ENCODE results near the gene GRIK1.

The GRIK1 gene

GRCh38 chr21:29712818-29713217, 227.0 kb downstream of the GRIK1 start:
- no peak for DNase-seq

GRCh38 chr21:29711236-29711635, 228.6 kb downstream of the GRIK1 start:
- no peak for DNase-seq

DNA sequence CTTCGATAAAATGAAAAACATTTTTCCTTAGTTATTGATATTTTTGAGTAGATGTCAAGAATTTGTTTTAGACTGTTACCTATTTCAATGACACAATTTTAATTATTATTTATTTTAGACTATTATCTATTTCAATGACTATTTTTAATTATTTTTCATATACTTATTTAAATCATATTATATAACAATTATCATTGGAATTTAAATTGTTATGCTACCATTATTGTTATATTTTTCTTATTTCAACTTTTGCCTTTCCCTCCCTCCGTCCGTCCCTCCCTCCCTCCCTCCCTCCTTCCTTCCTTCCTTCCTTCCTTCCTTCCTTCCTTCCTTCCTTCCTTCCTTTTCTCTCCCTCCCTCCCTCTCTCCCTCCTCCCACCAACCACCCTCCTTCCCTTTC, 229.3 kb downstream of the GRIK1 start:
- DNase-seq = no peak

DNA sequence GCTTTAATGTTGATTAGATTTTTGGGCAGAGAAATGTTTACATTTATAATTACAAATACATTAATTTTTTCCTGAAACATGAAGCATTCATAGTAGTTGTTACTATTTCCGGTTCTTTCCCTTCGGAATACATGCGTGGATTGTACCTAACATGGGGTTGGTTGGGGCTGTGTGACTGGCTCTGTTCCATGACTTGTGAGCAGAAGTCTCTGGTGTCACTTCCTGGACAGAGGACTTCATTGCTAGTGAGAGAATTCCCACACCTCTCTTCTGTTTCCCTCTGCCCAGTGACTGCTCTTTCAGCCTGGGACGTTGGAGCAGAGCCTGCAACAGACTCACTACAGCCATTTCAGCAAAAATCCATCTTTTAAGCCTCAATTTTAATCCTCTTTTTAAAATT, 231.4 kb downstream of the GRIK1 start:
- no peak for DNase-seq

GRCh38 chr21:29704719-29705118, 235.1 kb downstream of the GRIK1 start:
- no peak for DNase-seq

- no peak for DNase-seq
Measured at GRCh38 chr21:29701676-29702075, 238.1 kb downstream of the GRIK1 start.

DNA sequence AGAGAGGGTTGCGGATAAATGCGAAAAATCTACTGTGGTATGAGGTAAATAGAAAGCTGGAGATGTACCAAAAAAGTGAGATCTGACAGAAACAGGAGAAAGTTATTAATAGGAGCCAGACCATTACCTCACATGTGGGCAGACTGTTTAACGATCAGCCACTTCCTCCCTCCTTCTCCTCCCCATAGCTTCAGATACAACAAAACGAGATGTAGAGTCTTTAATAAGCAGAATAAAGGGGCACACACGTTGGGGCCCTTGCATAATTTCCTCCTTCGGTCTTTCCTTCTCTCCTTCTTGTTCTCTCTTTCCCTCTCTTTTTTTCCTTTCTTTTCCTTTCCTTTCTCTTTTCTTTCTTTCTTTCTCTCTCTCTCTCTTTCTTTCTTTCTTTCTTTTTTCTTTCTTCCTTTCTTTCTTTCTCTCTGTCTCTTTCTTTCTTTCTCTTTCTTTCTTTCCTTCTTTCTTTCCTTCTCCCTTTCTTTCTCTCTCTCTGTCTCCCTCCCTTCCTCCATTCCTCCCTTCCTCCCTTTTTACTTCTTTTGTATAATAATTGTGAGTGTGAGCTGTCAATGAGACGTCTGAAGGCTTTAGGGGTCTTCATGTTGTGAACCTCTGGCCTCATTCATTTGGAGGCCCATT, 242.1 kb downstream of the GRIK1 start:
- DNase-seq = no peak

DNA sequence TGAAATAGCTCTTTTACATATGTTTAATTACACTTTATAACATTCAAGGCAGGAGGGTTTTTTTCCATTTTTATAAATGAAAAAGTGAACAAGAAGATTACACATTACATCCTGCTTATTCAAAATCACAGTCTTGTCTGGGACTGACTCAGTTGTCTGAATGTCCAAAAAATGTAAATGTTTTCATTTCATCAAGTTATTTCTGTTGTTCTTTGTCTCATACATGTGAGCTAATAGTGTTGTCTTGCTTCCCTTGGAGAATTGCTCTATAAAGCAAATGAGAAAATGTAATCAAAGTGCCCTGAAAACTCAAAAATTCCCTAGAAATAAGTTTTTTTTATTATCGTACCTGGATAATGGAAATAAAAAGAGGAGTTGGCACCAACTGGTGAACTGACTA, 242.9 kb downstream of the GRIK1 start:
- DNase-seq = no peak

DNA sequence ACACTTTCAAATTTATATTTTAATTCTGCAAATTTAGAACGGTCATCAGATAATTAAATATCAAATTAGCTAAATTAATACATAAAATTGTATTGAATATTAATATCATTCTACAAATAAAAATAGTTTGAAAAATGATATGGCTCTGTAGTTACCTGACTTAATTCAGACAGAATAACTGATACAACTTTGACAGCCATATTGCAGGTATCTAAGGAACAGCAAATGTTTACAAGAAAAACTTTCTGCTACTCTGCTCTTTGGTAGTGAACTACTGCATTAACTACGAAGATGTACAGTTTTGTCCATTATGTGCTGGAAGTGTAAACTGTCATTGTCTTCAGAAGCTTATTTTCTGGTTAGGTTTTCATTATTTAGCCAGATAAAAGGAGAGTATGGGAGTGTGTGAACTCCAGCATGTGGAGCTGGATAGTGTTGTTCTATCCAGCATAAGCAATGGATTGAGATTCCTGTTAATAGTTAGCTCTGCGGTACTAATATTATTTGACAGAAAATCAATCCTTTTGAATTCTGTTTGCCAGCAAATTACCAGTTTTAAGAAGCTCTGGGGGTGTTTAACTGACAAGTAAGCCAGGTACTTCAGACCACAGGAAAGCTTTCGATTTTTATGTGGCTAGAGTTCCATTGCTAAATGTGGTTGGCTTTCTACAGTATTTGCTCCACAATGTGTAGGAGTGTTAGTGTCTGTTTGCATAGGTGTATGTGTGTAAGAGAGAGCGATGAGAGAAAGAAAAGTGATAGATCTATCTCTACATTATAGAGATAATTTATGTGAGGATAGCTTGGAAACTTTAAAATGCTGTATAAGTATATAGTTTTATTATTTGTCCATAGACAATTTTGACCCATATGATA, 247.9 kb downstream of the GRIK1 start:
- DNase-seq = no peak

- DNase-seq = no peak
Measured at GRCh38 chr21:29689753-29690152, 250.0 kb downstream of the GRIK1 start.

GRCh38 chr21:29684106-29684505, 255.7 kb downstream of the GRIK1 start:
- no peak for DNase-seq

DNA sequence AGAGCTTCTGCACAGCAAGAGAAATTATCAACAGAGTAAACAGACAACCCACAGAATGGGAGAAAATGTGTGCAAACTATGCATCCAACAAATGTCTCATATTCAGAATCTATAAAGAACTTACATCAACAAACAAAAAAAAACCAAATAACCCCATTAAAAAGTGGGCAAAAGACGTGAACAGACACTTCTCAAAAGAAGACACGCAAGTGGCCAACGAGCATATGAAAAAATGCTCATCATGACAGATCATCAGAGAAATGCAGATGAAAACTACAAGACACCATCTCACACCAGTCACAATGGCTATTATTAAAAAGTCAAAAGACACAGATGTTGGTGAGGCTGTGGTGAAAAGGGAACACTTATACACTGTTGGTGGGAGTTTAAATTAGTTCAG, 257.0 kb downstream of the GRIK1 start:
- DNase-seq = no peak

DNA sequence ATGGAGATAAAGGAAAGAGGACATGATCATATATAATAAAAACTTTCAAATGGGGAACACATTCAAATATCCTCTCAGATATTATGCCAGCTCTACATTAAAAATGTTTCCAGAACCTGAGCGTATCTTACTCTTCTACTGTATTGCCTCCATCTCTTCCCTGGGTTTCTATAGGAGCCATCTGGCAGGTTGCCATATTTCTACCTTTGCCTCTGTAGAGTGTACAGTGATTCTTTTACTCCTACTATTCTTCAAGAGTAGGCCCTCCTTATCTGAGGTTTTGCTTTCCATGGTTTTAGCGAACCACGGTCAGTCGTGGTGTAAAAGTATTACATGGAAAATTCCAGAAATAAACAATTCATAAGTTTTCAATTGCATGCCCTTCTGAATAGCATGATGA, 259.5 kb downstream of the GRIK1 start:
- DNase-seq = no peak

DNA sequence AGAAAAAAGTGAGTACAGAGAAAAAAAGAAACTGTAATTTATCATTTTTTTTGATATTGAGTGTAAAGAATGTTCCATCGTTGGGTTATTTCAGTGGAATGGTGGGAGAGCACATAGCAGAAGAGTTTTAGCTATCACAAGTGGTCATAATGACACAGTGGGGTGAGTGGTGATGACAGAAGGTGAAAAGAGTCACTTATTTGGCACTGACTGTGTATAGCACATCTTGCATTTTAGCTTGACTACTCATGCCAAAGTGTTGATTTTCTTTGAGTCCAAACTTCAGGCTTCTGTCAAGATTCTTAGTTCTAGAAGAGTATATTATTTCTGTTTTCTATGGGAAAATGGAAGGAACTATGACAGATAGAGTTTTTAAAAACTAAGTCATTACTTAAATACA, 261.2 kb downstream of the GRIK1 start:
- no peak for DNase-seq

- DNase-seq = no peak
Measured at GRCh38 chr21:29677326-29677725, 262.5 kb downstream of the GRIK1 start.

GRCh38 chr21:29676395-29676794, 263.4 kb downstream of the GRIK1 start:
- no peak for DNase-seq

DNA sequence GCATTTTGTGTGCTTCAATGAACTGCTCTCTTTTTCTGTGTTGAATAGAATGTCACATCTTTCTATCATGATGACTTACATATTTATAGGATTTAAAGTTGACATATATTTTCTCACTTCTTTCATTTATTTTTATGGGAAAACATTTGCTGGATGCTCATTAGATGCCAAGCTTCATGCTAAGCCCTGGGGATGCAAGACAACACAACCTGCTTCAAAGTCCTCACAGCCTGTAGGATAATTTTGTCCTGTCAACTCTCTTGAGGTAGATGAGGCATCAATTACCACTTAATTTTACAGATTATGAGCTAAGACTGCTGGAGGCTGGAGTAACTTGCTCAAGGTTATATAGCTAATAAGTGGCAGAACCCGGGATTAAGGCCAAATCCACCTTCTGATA, 264.3 kb downstream of the GRIK1 start:
- DNase-seq = no peak

DNA sequence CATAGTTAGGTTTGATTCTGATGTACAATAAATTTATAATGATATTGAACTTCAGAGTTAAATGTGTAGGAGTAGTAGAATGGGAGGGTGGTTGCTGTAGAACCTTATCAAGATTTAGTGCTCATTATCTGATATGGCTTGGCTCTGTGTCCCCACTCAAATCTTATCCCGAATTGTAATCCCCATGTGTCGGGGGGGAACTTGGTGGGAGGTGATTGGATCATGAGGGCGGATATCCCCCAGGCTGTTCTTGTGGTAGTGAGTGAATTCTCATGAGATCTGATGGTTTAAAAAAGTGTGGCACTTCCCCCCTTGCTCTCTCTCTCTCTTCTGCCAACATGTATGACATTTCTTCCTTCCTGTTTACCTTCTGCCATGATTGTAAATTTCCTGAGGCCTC, 265.5 kb downstream of the GRIK1 start:
- no peak for DNase-seq

DNA sequence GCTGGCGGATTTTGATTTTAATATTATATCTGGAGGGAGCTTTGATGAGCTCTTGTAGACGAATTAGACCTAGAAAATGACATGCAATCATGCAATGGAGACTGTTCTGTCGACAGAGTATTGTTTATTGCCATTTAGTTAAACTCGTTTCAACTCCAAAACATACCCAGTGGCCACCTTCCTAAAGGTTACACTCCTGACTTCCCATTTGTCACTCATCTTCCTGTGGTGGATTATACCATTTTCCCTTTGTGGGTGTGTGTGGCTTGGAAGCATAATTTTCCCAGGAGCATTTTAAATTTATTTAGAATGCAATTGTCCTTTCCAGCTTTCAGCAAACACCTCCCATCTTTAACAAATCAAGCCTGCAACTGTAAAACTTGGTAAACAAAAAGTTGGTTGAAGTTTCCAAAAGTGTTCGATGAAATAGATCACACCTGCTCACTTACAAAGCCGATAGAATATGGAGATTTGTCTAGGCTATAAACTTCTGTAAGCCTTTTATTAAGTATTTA, 266.6 kb downstream of the GRIK1 start:
- DNase-seq = no peak

- no peak for DNase-seq
Measured at GRCh38 chr21:29671728-29672127, 268.1 kb downstream of the GRIK1 start.

- no peak for DNase-seq
Measured at GRCh38 chr21:29670228-29670627, 269.6 kb downstream of the GRIK1 start.

DNA sequence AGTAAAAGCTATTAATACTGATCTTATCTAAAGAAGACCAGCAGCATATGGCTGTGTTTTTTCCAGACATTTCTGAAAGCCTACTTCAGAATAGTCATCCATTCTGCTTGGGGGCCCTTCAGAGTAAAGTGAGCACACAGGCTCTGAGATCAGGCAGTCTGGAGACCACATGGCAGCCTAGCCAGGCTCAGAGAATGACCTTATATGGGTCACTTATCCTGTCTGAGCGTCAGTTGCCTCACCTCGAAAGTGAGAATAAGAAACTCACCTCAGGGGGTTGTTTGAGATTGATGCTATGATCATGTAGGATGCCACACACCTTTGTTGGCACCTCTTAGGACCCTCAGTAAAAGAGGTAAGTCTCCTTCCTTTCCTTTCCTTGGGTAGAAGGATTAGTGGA, 270.4 kb downstream of the GRIK1 start:
- no peak for DNase-seq

DNA sequence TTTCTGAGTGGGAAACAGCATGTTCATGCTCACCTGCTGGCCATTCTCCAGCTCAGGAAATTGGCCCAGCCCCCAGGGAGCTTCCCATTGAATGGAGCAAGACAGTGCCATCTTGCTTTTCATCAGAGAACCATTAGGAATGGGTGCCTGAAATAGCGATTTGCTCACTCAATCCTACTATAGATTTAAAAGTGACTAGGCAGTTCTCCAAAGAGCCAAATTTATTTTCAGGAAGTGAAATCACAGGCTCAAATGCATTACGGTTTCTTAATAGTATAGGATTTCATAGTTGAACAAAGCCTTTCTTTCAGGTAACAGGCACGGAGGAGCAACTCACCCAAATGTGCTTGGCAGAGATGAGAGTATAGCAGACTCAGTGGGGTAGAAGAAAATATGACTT, 272.1 kb downstream of the GRIK1 start:
- no peak for DNase-seq

- no peak for DNase-seq
Measured at GRCh38 chr21:29664615-29665014, 275.2 kb downstream of the GRIK1 start.

All from CD4-positive, alpha-beta T cell treated with Interleukin-12 subunit alpha and Interleukin-12 subunit beta, for 1 hour (primary cell).